H9 (cell line): Measurements from ENCODE around the gene RASSF5. TPM values are rescaled to one million over a fixed set of nuclear protein-coding genes. Genes with fewer than 3 reads are reported as not detected.

ENCODE experiments used
- DNase-seq: peaks from one replicate; pipeline ENCODE4 v3.0.0-alpha.2; 2017
- H2AFZ ChIP-seq: one replicate; pipeline ENCODE4 v1.6.1; 2013; ENCODE audit warnings: mild to moderate bottlenecking, low read length, control low read depth, moderate library complexity
- H2AK5ac ChIP-seq: 2 replicates; pipeline ENCODE4 v1.6.1; 2013; ENCODE audit warnings: low read length, control low read depth, mixed read lengths; ENCODE audit not compliant: insufficient read length
- H2BK120ac ChIP-seq: one replicate; pipeline ENCODE4 v1.6.1; 2013; ENCODE audit warnings: low read depth, mild to moderate bottlenecking, low read length, control low read depth, inconsistent platforms; ENCODE audit not compliant: poor library complexity, severe bottlenecking
- H2BK12ac ChIP-seq: 2 replicates; pipeline ENCODE4 v1.6.1; 2013; ENCODE audit warnings: low read length, control low read depth, mixed read lengths, low read depth; ENCODE audit not compliant: insufficient read length
- H2BK15ac ChIP-seq: 2 replicates; pipeline ENCODE4 v1.6.1; 2013; ENCODE audit warnings: low read depth, low read length, control low read depth
- H2BK20ac ChIP-seq: one replicate; pipeline ENCODE4 v1.6.1; 2013; ENCODE audit warnings: low read depth, mild to moderate bottlenecking, low read length, control low read depth, inconsistent platforms; ENCODE audit not compliant: poor library complexity, severe bottlenecking
- H2BK5ac ChIP-seq: 2 replicates; pipeline ENCODE4 v1.6.1; 2013; ENCODE audit warnings: low read length, control low read depth, mixed read lengths; ENCODE audit not compliant: insufficient read length
- H3K14ac ChIP-seq: 2 replicates; pipeline ENCODE4 v1.6.1; 2013; ENCODE audit warnings: low read length, control low read depth; ENCODE audit not compliant: insufficient read depth
- H3K18ac ChIP-seq: 2 replicates; pipeline ENCODE4 v1.6.1; 2013; ENCODE audit warnings: low read depth, mild to moderate bottlenecking, mixed read lengths, low read length, control low read depth; ENCODE audit not compliant: insufficient read length
- H3K23ac ChIP-seq: 2 replicates; pipeline ENCODE4 v1.6.1; 2013; ENCODE audit warnings: low read length, control low read depth, mixed read lengths, low read depth; ENCODE audit not compliant: insufficient read length
- H3K23me2 ChIP-seq: 2 replicates; pipeline ENCODE4 v1.6.1; 2013; ENCODE audit warnings: low read depth, mild to moderate bottlenecking, mixed read lengths, low read length, control low read depth; ENCODE audit not compliant: insufficient read length, poor library complexity, severe bottlenecking
- H3K27ac ChIP-seq: 2 replicates; pipeline ENCODE4 v1.5.1; 2013; ENCODE audit warnings: low read length, control low read depth, mixed read lengths, low read depth; ENCODE audit not compliant: insufficient read length
- H3K27me3 ChIP-seq: 2 replicates; pipeline ENCODE4 v1.6.1; 2013; ENCODE audit warnings: low read length, control low read depth, inconsistent platforms; ENCODE audit not compliant: insufficient read depth
- H3K4ac ChIP-seq: 2 replicates; pipeline ENCODE4 v1.6.1; 2013; ENCODE audit warnings: low read depth, mild to moderate bottlenecking, control low read depth, inconsistent platforms, low read length, moderate library complexity
- H3K4me1 ChIP-seq: 2 replicates; pipeline ENCODE4 v1.6.1; 2013; ENCODE audit warnings: low read length, control low read depth, inconsistent platforms; ENCODE audit not compliant: insufficient read depth
- H3K4me2 ChIP-seq: 2 replicates; pipeline ENCODE4 v1.6.1; 2013; ENCODE audit warnings: low read length, control low read depth, mixed read lengths; ENCODE audit not compliant: insufficient read length, insufficient read depth
- H3K56ac ChIP-seq: 2 replicates; pipeline ENCODE4 v1.6.1; 2013; ENCODE audit warnings: low read depth, mild to moderate bottlenecking, mixed read lengths, low read length, control low read depth; ENCODE audit not compliant: insufficient read length
- H3K79me1 ChIP-seq: 2 replicates; pipeline ENCODE4 v1.6.1; 2013; ENCODE audit warnings: low read depth, mild to moderate bottlenecking, moderate library complexity, low read length, control low read depth, inconsistent platforms; ENCODE audit not compliant: insufficient read depth, poor library complexity, severe bottlenecking
- H3K79me2 ChIP-seq: 2 replicates; pipeline ENCODE4 v1.6.1; 2013; ENCODE audit warnings: low read length, control low read depth, inconsistent platforms; ENCODE audit not compliant: insufficient read depth
- H3K9ac ChIP-seq: 2 replicates; pipeline ENCODE4 v1.6.1; 2013; ENCODE audit warnings: low read length, control low read depth, mixed read lengths; ENCODE audit not compliant: insufficient read length; ENCODE audit errors: extremely low read depth
- H3K9me3 ChIP-seq: one replicate; pipeline ENCODE4 v1.6.1; 2013; ENCODE audit warnings: low read depth, low read length, inconsistent platforms; ENCODE audit not compliant: control insufficient read depth
- H3T11ph ChIP-seq: one replicate; pipeline ENCODE4 v1.6.1; 2013; ENCODE audit warnings: mild to moderate bottlenecking, low read length, control low read depth, inconsistent platforms
- H4K20me1 ChIP-seq: one replicate; pipeline ENCODE4 v1.6.1; 2013; ENCODE audit not compliant: control insufficient read depth, insufficient read length, insufficient read depth
- H4K5ac ChIP-seq: 2 replicates; pipeline ENCODE4 v1.6.1; 2013; ENCODE audit warnings: low read depth, mild to moderate bottlenecking, mixed read lengths, low read length, control low read depth; ENCODE audit not compliant: insufficient read length
- H4K8ac ChIP-seq: replicated peaks from 2 replicates; pipeline ENCODE4 v1.6.1; 2013; ENCODE audit warnings: low read length, control low read depth, mixed read lengths, low read depth; ENCODE audit not compliant: insufficient read length
- H4K91ac ChIP-seq: 2 replicates; pipeline ENCODE4 v1.6.1; 2013; ENCODE audit warnings: low read depth, mild to moderate bottlenecking, moderate library complexity, mixed read lengths, low read length, control low read depth; ENCODE audit not compliant: insufficient read length
- H3K27ac Mint-ChIP-seq, 3 experiments: 2 replicates in 2 of 3; 3 replicates in 1 of 3; pipeline ENCODE4 v1.8.0; 2020 to 2021; ENCODE audit warnings: mixed read lengths in 3 of 3, mild to moderate bottlenecking in 1 of 3, moderate library complexity in 1 of 3
- H3K27me3 Mint-ChIP-seq: 2 replicates; pipeline ENCODE4 v1.8.0; 2021; ENCODE audit warnings: low read depth, mild to moderate bottlenecking, moderate library complexity, mixed read lengths
- H3K36me3 Mint-ChIP-seq, 3 experiments: 2 replicates in 2 of 3; 3 replicates in 1 of 3; pipeline ENCODE4 v1.8.0; 2020 to 2021; ENCODE audit warnings: low read depth in 3 of 3, mixed read lengths in 3 of 3; ENCODE audit not compliant: insufficient read depth in 1 of 3
- H3K4me1 Mint-ChIP-seq, 2 experiments: 2 replicates each; pipeline ENCODE4 v1.8.0; 2020; ENCODE audit warnings: mixed read lengths in 2 of 2
- H3K4me3 Mint-ChIP-seq, 2 experiments: 2 replicates in 1 of 2; 3 replicates in 1 of 2; pipeline ENCODE4 v1.8.0; 2020 to 2021; ENCODE audit warnings: mild to moderate bottlenecking in 2 of 2, mixed read lengths in 2 of 2, moderate library complexity in 1 of 2
- H3K9me3 Mint-ChIP-seq, 2 experiments: 2 replicates in 1 of 2; 3 replicates in 1 of 2; pipeline ENCODE4 v1.8.0; 2020; ENCODE audit warnings: mild to moderate bottlenecking in 2 of 2, mixed read lengths in 2 of 2, moderate library complexity in 1 of 2
- CTCF ChIP-seq: fragments of 200-600 bp; sonication (generic); conservative IDR thresholded peaks from 3 replicates; pipeline ENCODE4 v1.8.0; 2021; ENCODE audit warnings: antibody characterized with exemption, mild to moderate bottlenecking
- WGBS: extraction: QIAGEN DNeasy Blood & Tissue Kit; methylation state at CpG from one replicate; pipeline ENCODE4 v1.1.7; 2013; ENCODE audit warnings: missing lambda C conversion rate, low lambda C conversion rate, mixed read lengths; ENCODE audit not compliant: insufficient read length; ENCODE audit errors: extremely low coverage; 5-methylcytosine and 5-hydroxymethylcytosine counted together
- total RNA-seq: library from RNA; stranded (reverse); gene quantifications from 2 replicates; pipeline ENCODE4 v1.2.1, GENCODE V29; 2021

RASSF5 gene
- total RNA-seq, 1 experiment from 2014 or later = 0.50 TPM

- Histone ChIP-seq H3K14ac (no peak overlapping the region), H3K27ac (no peak overlapping the region), H2BK15ac (no peak overlapping the region), H2AFZ (no peak overlapping the region), H4K5ac (no peak overlapping the region), H3K4me2 (no peak overlapping the region), H3K18ac (no peak overlapping the region), H3K27me3 (no peaks in the 10 kb centered on the region), H3K23me2 (peaks cover 7% of the 10 kb centered on the region), H3T11ph (no peak overlapping the region), H4K91ac (no peak overlapping the region), H2BK120ac (no peak overlapping the region), H3K4ac (no peak overlapping the region), H3K9ac (no peak overlapping the region), H2BK20ac (no peak overlapping the region), H3K23ac (no peak overlapping the region), H4K8ac (no peak overlapping the region), H2BK5ac (no peak overlapping the region), H3K9me3 (no peaks in the 10 kb centered on the region), H2AK5ac (no peak overlapping the region), H2BK12ac (no peak overlapping the region), H3K79me2 (no peaks in the 10 kb centered on the region), H3K4me1 (no peaks in the 10 kb centered on the region), H4K20me1 (no peaks in the 10 kb centered on the region), H3K56ac (no peak overlapping the region), H3K79me1 (no peaks in the 10 kb centered on the region)
- Mint-ChIP-seq H3K27ac (no peak overlapping the region), H3K9me3 (no peaks in the 10 kb centered on the region), H3K4me3 (no peak overlapping the region), H3K4me1 (peaks cover 9 to 12% of the 10 kb centered on the region in 2 experiments), H3K36me3 (peaks cover 0 to 33% (median 20%) of the 10 kb centered on the region in 3 experiments), H3K27me3 (no peaks in the 10 kb centered on the region)
- no CpG with 5 or more reads among the region's 7 CpGs for WGBS
- DNase-seq = peak; percentile 41
- TF ChIP-seq CTCF = peak; percentile 80
Measured at GRCh38 chr1:206608108-206608698, 100.9 kb downstream of the RASSF5 start.
